ENCODE data around the gene PLEKHG3.

Gene PLEKHG3

DNA sequence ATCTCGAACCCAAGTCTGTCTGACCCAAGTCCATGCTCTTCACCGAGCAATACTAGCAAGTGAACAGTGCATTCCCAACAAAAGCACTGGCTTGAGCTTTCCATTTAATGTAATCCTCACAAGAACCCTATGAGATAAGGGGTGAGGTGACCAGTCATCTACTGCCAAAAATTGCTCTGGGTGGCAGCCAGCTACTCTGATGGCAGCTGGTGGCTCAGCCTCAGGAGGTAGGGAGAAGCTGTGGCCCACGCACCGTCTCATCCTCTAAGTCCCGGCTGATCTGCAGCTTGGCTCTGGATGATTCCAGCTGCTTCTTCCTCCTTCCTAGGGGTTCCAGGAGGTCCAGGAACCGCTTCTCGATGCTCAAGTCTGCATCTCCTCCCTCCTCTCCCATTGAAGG, 75.2 kb downstream of the PLEKHG3 start:
- no peak for DNase-seq (ENCODE audit: low read depth in 2 of 2, low spot score in 1 of 2)

DNA sequence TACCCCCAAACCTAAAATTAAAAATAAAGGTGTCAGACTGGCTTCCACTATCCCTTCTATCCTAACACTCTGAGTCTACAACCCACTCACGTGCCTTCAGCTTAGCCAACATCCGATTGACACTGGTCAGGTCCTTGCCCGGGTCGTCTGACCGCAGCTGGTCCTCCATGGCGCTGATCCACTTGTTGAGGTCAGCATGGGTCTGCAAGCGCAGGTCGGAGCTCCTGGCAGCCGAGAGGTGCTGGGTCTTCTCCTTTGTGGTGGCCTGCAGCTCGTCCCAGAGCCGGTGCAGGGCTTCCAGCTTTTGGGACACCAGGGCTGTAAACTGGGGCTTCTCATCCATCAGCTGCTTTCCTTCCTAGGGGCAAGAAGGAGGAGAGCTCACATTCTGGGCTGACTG, 78.0 kb downstream of the PLEKHG3 start:
- no peak for DNase-seq (ENCODE audit: low read depth in 2 of 2, low spot score in 1 of 2)

DNA sequence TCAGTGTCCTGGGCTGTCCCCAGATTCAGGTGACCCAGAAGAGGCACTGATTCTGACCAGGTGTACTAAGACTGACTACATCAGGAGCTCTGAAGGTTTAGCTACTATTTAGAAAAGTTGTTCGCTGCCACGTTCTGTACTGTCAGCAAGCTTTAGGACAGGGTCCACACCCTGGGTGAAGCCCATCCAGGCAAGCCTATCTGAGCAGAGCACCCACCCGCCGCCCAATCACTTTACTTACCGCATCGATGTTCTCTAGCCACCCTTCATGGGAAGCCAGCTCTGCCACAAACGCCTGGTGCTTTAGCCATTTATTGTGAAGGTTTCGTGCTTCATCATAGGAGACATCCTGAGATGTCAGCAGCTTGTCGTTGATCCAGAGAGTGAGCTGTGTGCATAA, 79.8 kb downstream of the PLEKHG3 start:
- DNase-seq (ENCODE audit: low read depth in 2 of 2, low spot score in 1 of 2) = no peak

- DNase-seq (ENCODE audit: low read depth in 2 of 2, low spot score in 1 of 2) = no peak
Observed at GRCh38 chr14:64786296-64787149, 82.3 kb downstream of the PLEKHG3 start.

DNA sequence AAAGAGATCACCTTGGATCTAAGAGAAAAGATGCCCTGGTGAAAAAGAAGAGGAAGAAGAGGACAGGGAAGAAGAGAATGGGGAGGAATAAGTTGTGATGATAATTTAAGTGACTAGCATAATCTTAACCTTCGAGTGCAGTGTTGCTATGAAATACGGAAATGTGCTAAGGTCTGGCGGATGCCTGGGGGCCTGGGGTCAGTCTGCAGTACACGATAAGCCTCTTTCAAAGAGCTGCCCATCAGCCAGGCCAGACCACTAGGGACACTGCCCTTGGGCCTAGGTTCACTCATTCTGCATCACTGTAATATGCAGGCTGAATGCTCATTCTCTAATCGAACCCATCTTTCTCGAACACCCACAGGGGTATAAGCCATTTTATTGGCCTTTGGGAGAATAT, 83.4 kb downstream of the PLEKHG3 start:
- no peak for DNase-seq (ENCODE audit: low read depth in 2 of 2, low spot score in 1 of 2)

DNA sequence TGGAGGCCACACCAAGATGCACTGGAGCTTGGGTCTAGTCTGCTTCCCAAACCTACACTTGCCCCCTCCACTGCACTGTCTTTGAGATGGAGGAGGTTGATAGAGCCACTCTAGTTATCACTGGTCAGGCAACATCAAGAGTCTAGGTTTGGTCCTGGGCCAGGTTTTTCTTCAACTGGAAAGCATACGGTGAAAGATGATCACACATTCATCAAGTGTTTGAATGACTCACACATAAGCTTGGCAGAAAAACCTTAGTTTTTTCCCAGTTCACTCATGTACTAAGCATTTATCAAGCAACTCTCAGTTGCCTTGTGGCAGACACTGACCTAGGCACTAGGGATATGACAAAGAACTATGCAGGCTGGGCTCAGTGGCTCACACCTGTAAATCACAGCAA, 84.5 kb downstream of the PLEKHG3 start:
- no peak for DNase-seq (ENCODE audit: low read depth in 2 of 2, low spot score in 1 of 2)

DNA sequence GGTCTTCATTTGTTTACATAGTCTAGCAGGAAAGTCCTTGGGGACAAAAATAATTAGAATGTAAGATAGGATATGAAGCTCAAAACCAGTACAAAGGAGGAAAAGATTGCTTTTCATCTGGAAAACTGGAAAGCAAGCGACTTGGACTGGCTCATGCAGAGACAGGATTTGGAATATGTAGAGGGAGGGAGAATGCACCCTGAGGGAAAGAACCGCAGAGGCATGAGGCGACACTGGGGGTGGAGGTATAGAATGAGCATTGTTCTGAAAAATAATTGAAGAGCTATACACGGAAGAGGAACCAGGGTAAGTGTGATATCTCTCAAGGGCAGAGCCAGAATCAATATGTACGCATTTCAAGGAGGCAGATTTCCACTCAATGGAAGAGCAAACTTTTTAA, 85.5 kb downstream of the PLEKHG3 start:
- no peak for DNase-seq (ENCODE audit: low read depth in 2 of 2, low spot score in 1 of 2)

DNA sequence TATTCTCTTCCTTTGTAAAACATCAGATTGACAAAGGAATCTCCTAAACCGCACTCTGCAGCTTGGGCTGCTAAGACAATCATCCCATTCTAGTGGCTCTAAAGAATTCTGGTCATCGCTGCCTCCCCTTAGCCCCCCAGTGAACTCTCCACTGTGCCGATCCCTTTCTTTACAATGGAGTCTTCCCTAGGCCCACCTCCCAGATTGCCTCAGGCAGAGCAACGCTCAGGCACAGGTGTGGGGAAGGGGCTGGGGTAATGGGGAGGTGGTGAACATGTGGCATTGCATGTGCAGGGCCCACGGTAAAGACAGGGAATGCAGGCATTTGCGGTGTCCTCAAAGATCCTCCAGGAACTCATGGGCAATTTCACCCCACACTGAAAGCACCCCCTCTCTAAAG, 86.3 kb downstream of the PLEKHG3 start:
- no peak for DNase-seq (ENCODE audit: low read depth in 2 of 2, low spot score in 1 of 2)

DNA sequence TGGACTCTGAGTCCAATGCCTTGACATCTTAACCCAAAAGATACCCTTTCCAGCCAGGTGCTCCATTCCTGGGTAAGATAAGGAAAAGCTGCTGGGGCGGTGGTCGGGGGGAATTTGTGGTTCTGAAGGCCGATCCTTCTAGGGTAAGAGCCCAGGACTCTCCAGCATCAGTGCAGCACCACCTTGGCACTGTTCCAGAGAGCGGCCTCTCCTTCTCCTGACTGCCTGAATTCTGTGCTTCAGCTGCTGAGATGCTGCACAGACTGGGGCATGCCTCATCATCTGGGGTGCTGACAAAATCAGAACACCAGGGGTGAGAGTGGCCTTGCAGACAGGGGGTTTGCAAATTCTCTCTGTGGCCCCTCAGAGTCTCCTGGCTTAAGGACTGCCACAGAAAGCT, 88.0 kb downstream of the PLEKHG3 start:
- no peak for DNase-seq (ENCODE audit: low read depth in 2 of 2, low spot score in 1 of 2)

- no peak for DNase-seq (ENCODE audit: low read depth in 2 of 2, low spot score in 1 of 2)
Observed at GRCh38 chr14:64792871-64793560, 88.8 kb downstream of the PLEKHG3 start.

- DNase-seq (ENCODE audit: low read depth in 2 of 2, low spot score in 1 of 2) = no peak
Observed at GRCh38 chr14:64795211-64795610, 91.0 kb downstream of the PLEKHG3 start.

DNA sequence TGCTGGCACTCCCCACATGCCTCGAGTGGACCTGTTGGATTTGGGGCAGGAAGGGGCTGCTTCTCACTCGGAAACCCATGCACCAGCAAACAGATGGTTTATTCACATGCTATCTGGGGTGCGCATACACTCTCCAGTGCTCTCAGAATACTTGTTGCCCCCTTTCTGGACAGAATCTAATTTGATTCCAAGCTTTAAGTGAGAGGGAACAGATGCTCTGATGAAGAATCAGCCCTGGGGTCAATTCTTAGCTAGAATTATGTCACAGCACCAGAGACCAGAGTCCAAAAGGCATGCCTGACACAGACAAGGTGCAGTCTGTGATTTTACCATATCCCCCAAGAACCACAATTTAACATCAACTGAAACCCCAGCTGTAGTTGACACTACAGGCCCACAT, 91.7 kb downstream of the PLEKHG3 start:
- no peak for DNase-seq (ENCODE audit: low read depth in 2 of 2, low spot score in 1 of 2)

DNA sequence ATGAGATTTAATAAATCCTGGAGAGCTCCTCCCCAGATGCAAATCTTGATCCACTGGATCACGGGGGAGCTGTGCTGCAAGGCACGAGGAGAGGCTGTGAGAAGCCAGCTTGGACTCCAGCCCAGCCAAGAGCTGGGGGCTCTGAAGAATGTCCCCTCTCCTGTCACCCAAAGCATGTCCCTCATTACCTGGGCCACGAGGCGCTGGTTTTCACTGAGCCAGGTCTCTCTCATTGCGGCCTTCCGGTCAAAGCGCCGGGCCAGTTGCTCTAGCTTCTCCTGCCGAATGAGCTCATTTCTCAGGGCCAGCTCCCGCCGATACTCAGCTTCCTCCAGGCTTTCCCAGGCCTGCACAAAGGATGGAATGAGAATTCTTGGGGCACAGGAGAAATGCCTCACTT, 92.1 kb downstream of the PLEKHG3 start:
- no peak for DNase-seq (ENCODE audit: low read depth in 2 of 2, low spot score in 1 of 2)

DNA sequence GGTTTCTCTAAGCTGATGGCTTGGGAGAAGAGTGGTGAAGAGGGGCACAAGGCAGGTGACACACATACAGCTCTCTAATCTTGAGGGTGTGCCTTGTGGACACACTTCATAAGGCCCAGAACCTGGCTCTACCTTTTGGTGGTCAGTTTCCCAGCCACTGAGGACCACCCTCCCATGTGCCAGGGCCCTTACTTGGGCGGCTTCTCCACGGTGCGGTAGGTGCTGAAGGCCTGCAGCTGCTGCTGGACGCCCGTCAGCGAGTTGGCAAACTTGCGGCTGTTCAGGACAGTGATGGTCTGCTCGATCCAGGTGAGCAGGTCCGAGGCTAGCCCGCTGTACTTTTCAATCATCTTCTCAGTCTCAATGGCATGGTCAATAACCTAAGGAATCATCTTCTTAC, 95.3 kb downstream of the PLEKHG3 start:
- no peak for DNase-seq (ENCODE audit: low read depth in 2 of 2, low spot score in 1 of 2)
